KOPT-K1 (cell line): Measurements from ENCODE around the gene MYO1E.

Experiments used
- H3K27ac ChIP-seq: fragments of 200-600 bp; sonication (generic); 2 replicates; pipeline ENCODE4 v1.5.1; 2016; ENCODE audit warnings: antibody characterized with exemption, mild to moderate bottlenecking, low read depth, low read length; ENCODE audit not compliant: poor library complexity, severe bottlenecking
- H3K36me3 ChIP-seq: fragments of 200-600 bp; sonication (generic); 2 replicates; pipeline ENCODE4 v1.5.1; 2017; ENCODE audit warnings: antibody characterized with exemption, mild to moderate bottlenecking, low read length, moderate library complexity; ENCODE audit not compliant: insufficient read depth
- H3K9me3 ChIP-seq: fragments of 200-600 bp; sonication (generic); 2 replicates; pipeline ENCODE4 v1.5.1; 2017; ENCODE audit warnings: antibody characterized with exemption, low read length, mild to moderate bottlenecking; ENCODE audit not compliant: insufficient read depth, poor library complexity, severe bottlenecking

Gene MYO1E

GRCh38 chr15:59190291-59190690, 182.4 kb downstream of the MYO1E start:
- Histone ChIP-seq H3K9me3 (no peaks in the 10 kb centered on the region), H3K36me3 (no peaks in the 10 kb centered on the region), H3K27ac (no peak overlapping the region)

DNA sequence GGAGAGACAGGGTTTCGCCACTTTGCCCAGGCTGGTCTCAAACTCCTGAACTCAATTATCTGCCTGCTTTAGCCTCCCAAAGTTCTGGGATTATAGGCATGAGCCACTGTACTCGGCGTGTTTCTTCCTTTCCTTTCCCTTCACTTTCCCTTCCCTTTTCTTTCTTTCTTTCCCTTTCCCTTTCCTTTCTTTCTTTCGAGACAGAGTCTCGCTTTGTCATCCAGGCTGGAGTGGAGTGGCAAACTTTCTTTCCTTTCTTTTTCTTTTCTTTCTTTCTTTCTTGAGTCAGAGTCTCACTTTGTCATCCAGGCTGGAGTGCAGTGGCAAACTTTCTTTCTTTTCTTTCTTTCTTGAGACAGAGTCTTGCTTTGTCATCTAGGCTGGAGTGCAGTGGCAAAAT, 183.4 kb downstream of the MYO1E start:
- Histone ChIP-seq H3K36me3 (no peaks in the 10 kb centered on the region), H3K9me3 (no peaks in the 10 kb centered on the region), H3K27ac (no peak overlapping the region)

GRCh38 chr15:59186501-59186900, 186.2 kb downstream of the MYO1E start:
- Histone ChIP-seq H3K27ac (no peak overlapping the region), H3K9me3 (peaks cover 14% of the 10 kb centered on the region), H3K36me3 (no peaks in the 10 kb centered on the region)

DNA sequence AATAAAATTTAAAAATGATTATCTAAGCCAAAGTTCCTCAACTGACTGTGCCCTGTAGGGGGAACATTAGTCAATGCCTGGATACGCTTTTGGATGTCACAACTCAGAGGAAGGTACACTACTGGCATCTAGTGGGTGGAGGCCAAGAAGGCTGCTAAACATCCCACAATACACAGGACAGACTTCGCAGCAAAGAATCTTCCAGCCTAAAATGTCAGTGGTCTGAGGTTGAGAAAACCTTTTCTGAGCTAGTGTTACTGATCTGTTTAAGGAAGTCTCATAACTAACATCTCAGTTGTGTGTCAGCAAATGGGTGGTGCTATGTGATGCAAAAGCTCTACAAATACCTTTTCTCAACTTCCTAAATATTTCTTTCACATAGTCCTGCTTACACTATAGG, 186.9 kb downstream of the MYO1E start:
- Histone ChIP-seq H3K27ac (no peak overlapping the region), H3K36me3 (no peaks in the 10 kb centered on the region), H3K9me3 (peaks cover 21% of the 10 kb centered on the region)

GRCh38 chr15:59180945-59181600, 191.6 kb downstream of the MYO1E start:
- peaks cover 23% of the 10 kb centered on the region for H3K9me3 ChIP-seq
- H3K27ac ChIP-seq = no peak overlapping the region
- no peaks in the 10 kb centered on the region for H3K36me3 ChIP-seq

- Histone ChIP-seq H3K27ac (no peak overlapping the region), H3K36me3 (no peaks in the 10 kb centered on the region), H3K9me3 (peaks cover 23% of the 10 kb centered on the region)
Observed at GRCh38 chr15:59179717-59180116, 193.0 kb downstream of the MYO1E start.

DNA sequence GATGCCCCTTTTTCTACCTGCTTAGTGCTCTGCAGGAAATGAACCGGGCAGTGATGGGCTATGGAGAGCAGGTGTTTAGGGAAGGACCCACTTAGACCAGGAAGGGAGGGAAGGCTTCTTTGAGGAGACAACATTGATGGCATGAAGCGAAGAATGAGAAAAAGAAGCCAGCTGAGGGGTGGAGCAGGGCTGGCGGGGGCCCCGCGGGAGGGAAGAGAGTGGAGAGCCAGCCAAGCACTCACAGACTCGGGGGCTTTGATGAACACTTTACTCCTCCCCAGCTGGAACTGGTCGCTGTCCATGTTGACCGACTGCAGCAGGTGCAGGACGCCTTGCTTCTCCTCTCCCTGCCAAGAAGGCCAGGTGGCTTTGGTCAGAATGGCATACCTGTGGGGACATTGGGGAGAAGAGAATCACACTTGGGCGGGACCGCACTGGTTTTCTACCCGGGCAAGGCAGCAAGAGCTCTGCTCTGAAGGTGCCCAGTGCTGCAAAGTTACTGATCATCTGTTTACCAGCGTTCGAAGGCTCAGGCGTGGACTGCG, 194.4 kb downstream of the MYO1E start:
- H3K27ac ChIP-seq = no peak overlapping the region
- H3K9me3 ChIP-seq = peaks cover 23% of the 10 kb centered on the region
- H3K36me3 ChIP-seq = no peaks in the 10 kb centered on the region

DNA sequence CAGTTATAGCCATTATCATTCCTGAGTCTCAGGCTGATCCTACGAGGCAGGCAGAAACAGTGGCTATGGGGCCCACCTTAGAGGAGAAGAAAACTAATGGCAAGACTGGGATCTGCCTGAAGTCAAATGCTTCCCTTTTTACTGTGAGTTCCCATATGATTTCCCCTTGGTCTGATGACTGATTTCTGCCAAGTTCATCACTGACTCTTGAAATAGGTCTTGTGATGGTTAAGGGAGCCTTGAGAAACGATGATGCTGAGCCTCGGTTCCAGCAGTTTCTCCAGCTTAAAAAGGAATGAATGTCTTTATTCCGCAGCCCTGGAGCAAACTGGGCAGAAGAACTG, 195.4 kb downstream of the MYO1E start:
- H3K9me3 ChIP-seq = peaks cover 18% of the 10 kb centered on the region
- H3K36me3 ChIP-seq = no peaks in the 10 kb centered on the region
- no peak overlapping the region for H3K27ac ChIP-seq

DNA sequence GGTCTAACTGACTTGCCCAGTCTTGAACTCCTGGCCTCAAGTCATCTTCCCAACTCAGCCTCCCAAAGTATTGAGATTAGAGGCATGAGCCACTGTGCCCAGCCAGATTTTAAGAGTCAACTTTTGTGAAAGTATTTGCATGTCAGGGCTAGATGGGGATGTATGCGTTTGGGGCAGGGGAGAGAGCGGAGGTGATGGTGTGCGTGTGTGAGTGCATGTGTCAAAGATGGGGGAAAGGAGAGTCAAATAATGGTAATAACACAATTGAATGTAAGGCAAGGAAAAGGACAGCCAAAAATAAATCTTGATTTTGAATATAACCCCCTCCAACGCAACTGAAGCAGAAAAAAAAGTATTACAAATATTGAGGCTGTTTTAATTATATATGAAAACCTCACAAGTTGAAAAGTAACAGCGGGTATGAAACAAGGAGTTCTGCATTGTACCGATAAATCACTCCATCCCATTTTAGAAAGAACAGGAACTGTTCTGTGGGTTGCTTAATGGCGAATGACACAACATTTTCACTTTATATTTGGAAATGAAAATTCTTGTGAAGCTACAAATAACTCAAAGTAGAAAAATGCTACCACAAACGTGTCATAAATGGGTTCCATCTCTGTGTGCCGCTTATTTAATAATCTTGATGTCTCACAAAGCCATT, 195.9 kb downstream of the MYO1E start:
- H3K9me3 ChIP-seq = peaks cover 13% of the 10 kb centered on the region
- H3K36me3 ChIP-seq = no peaks in the 10 kb centered on the region
- H3K27ac ChIP-seq = no peak overlapping the region

GRCh38 chr15:59174835-59175831, 197.5 kb downstream of the MYO1E start:
- no peaks in the 10 kb centered on the region for H3K36me3 ChIP-seq

GRCh38 chr15:59174151-59174834, 198.4 kb downstream of the MYO1E start:
- no peaks in the 10 kb centered on the region for H3K9me3 ChIP-seq
- H3K27ac ChIP-seq = no peak overlapping the region
- H3K36me3 ChIP-seq = no peaks in the 10 kb centered on the region

More at GRCh38 chr15:59174835-59175831, 197.5 kb downstream of the MYO1E start:
- no peak overlapping the region for H3K27ac ChIP-seq
- no peaks in the 10 kb centered on the region for H3K9me3 ChIP-seq

DNA sequence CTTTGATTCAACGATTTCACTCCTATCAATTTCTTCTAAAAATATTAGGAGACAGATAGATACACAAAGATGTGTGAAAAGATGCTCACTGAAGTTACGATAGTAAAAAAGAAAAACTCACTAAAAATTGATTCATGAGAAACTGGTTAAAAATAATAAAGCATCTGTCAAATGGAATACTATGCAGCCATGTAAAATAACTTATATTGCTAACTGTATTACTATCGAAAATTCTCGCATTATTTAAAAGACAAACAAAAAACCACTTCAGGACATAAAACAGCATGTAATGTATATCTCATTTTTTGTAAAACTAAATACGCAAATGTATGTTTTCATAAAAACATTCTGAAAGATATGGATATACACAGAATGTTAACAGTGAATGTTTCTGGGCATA, 199.5 kb downstream of the MYO1E start:
- no peaks in the 10 kb centered on the region for H3K36me3 ChIP-seq
- no peak overlapping the region for H3K27ac ChIP-seq
- no peaks in the 10 kb centered on the region for H3K9me3 ChIP-seq

DNA sequence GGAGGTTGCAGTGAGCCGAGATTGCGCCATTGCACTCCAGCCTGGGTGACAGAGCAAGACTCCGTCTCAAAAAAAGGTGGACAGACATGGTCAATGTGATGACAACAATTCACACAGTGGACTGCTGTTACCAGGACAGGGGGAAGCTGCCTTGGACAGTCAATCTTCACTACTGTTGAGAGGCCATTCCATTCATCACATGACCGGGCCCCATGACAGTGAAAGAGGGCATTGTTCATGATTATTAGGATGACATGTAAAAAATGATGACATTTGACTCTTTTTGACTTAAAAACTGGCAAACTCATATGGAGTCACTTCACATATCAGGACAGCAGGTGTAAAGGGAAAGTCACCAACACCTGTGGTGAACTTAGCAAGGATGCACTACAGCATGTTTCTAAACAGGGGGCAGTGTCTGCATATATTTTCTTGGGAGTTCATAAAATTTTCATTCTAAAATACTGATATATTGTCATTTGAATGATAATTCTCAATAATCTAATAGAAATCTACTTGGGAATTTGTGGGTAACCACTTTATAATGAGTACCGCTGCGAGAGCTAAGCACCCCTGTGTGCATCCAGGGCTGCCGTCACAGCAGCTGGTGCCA, 200.3 kb downstream of the MYO1E start:
- Histone ChIP-seq H3K9me3 (no peaks in the 10 kb centered on the region), H3K36me3 (no peaks in the 10 kb centered on the region), H3K27ac (no peak overlapping the region)

- H3K36me3 ChIP-seq = no peaks in the 10 kb centered on the region
- no peaks in the 10 kb centered on the region for H3K9me3 ChIP-seq
- H3K27ac ChIP-seq = no peak overlapping the region
Observed at GRCh38 chr15:59171067-59171397, 201.6 kb downstream of the MYO1E start.
